ENCODE results near the gene RND2. TPM values are rescaled to one million over a fixed set of nuclear protein-coding genes. Genes with fewer than 3 reads are reported as not detected.
A peak's percentile ranks its signal among the peaks of the same experiment; 100 is the strongest.

The RND2 gene
- polyA plus RNA-seq, 3 donors: not detected

- no peak for TF ChIP-seq CTCF (IDR thresholded peaks at IDR 0.05)
- no peak for DNase-seq
- Mint-ChIP-seq H3K27ac (peak overlapping the region in 1 of 7 donors; percentile 65), H3K9me3 (no peaks in the 10 kb centered on the region), H3K27me3 (ENCODE audit: low read depth in 3 of 3) (no peaks in the 10 kb centered on the region), H3K4me3 (no peak overlapping the region), H3K36me3 (peaks cover 20 to 30% of the 10 kb centered on the region in 2 donors), H3K4me1 (no peaks in the 10 kb centered on the region)
- Histone ChIP-seq H3K36me3 (replicated peaks in 1 of 2; ENCODE audit: control insufficient read depth in 1 of 2, insufficient read depth in 2 of 2, low read length in 2 of 2) (peaks cover 0 to 26% of the 10 kb centered on the region in 2 donors), H3K4me3 (replicated peaks in 1 of 3; ENCODE audit: low read depth in 2 of 3, low read length in 3 of 3) (no peak overlapping the region), H3K27ac (ENCODE audit: low read depth in 1 of 2, low read length in 2 of 2) (no peak overlapping the region), H3K27me3 (ENCODE audit: control insufficient read depth in 2 of 2, insufficient read depth in 2 of 2, low read length in 2 of 2) (no peaks in the 10 kb centered on the region), H3K79me2 (ENCODE audit: insufficient read depth, low read length) (no peaks in the 10 kb centered on the region), H3K4me2 (replicated peaks; ENCODE audit: extremely low read depth, low read length, poor library complexity, severe bottlenecking) (no peak overlapping the region), H3K9me3 (replicated peaks in 1 of 2; ENCODE audit: control insufficient read depth in 1 of 2, insufficient read depth in 1 of 2, low read length in 2 of 2) (no peaks in the 10 kb centered on the region), H4K20me1 (ENCODE audit: insufficient read depth, low read length) (no peaks in the 10 kb centered on the region), H2AFZ (ENCODE audit: insufficient read depth, low read depth, low read length, poor library complexity, severe bottlenecking) (no peak overlapping the region), H3K4me1 (ENCODE audit: control insufficient read depth in 1 of 2, insufficient read depth in 2 of 2, low read length in 2 of 2) (no peaks in the 10 kb centered on the region), H3K9ac (ENCODE audit: insufficient read depth, low read length, poor library complexity, severe bottlenecking) (no peak overlapping the region)
- intact Hi-C loops (cut with micrococcal nuclease): no loop called here
- WGBS (ENCODE audit: insufficient coverage): 94% methylated on average over 3 of the region's 5 CpGs
These were observed 17.1 kb downstream of the RND2 start for GRCh38 chr17:43042025-43042628.

- H3K27ac ChIP-seq (ENCODE audit: low read depth in 1 of 2, low read length in 2 of 2): peak overlapping the region in 1 of 2 donors; percentile 13
- Mint-ChIP-seq H3K36me3 (peaks cover 23 to 40% of the 10 kb centered on the region in 2 donors), H3K4me3 (no peak overlapping the region), H3K27ac (no peak overlapping the region), H3K9me3 (no peaks in the 10 kb centered on the region), H3K27me3 (ENCODE audit: low read depth in 3 of 3) (no peaks in the 10 kb centered on the region), H3K4me1 (no peaks in the 10 kb centered on the region)
- H3K9me3 ChIP-seq (replicated peaks in 1 of 2; ENCODE audit: control insufficient read depth in 1 of 2, insufficient read depth in 1 of 2, low read length in 2 of 2): no peaks in the 10 kb centered on the region
- no peak overlapping the region for H3K9ac ChIP-seq (ENCODE audit: insufficient read depth, low read length, poor library complexity, severe bottlenecking)
- intact Hi-C loops (cut with micrococcal nuclease): no loop called here
- TF ChIP-seq CTCF (IDR thresholded peaks at IDR 0.05): no peak
- no peaks in the 10 kb centered on the region for H4K20me1 ChIP-seq (ENCODE audit: insufficient read depth, low read length)
- no peak overlapping the region for H3K4me3 ChIP-seq (replicated peaks in 1 of 3; ENCODE audit: low read depth in 2 of 3, low read length in 3 of 3)
- H3K4me1 ChIP-seq (ENCODE audit: control insufficient read depth in 1 of 2, insufficient read depth in 2 of 2, low read length in 2 of 2): no peaks in the 10 kb centered on the region
- H3K4me2 ChIP-seq (replicated peaks; ENCODE audit: extremely low read depth, low read length, poor library complexity, severe bottlenecking): no peak overlapping the region
- H3K27me3 ChIP-seq (ENCODE audit: control insufficient read depth in 2 of 2, insufficient read depth in 2 of 2, low read length in 2 of 2): no peaks in the 10 kb centered on the region
- DNase-seq: no peak
- peaks cover 0 to 32% of the 10 kb centered on the region in 2 donors for H3K36me3 ChIP-seq (replicated peaks in 1 of 2; ENCODE audit: control insufficient read depth in 1 of 2, insufficient read depth in 2 of 2, low read length in 2 of 2)
- no peak overlapping the region for H2AFZ ChIP-seq (ENCODE audit: insufficient read depth, low read depth, low read length, poor library complexity, severe bottlenecking)
- H3K79me2 ChIP-seq (ENCODE audit: insufficient read depth, low read length): no peaks in the 10 kb centered on the region
These were observed 18.3 kb downstream of the RND2 start for GRCh38 chr17:43043307-43043706.

Data from CD14-positive monocyte (primary cell).